ELR (cell line): ENCODE data around the gene SNRNP35.
"Not testable (repeated sequence)": the region's sequence is repeated elsewhere in the genome, so short reads cannot be mapped to it uniquely, and the experiment has no call there.

Experiments
- DNase-seq: peaks from one replicate; pipeline ENCODE4 v3.0.0-alpha.2; 2015; ENCODE audit warnings: low read depth

SNRNP35 gene

GRCh38 chr12:123449249-123449733 lies 8.6 kb upstream of the SNRNP35 start:
- DNase-seq = no peak

DNA sequence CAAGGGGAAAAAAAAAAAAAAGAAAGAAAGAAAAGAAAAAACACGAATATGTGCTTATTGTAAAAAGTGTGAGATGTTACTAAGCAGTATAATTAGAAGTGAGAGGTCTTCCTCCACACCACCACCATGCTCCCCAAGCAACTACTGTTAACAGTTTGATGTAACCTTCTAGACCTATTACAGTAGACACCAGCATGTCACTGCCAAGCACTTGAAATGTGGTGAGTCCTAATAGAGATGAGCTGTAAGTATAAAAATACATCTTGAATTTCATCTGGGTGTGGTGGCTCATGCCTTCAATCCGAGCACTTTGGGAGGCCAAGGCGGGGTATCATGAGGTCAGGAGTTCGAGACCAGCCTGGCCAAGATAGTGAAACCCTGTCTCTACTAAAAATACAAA lies 8.1 kb upstream of the SNRNP35 start:
- DNase-seq = no peak

DNA sequence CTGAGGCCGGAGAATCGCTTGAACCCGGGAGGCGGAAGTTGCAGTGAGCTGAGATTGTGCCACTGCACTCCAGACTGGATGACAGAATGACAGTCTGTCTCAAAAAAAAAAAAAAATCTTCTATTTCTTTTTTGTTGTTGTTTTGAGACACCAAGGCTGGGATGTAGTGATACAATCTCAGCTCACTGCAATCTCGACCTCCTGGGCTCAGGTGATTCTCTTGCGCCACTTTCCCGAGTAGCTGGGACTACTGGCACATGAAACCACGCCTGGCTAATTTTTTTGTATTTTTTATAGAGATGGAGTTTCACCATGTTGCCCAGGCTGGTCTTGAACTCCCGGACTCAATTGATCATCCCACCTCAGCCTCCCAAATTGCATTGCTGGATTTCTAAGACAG lies 7.3 kb upstream of the SNRNP35 start:
- DNase-seq = no peak

- not testable (repeated sequence) for DNase-seq
Observed at GRCh38 chr12:123452276-123452550, 5.7 kb upstream of the SNRNP35 start.

GRCh38 chr12:123453165-123453564 lies 4.8 kb upstream of the SNRNP35 start:
- DNase-seq = no peak

DNA sequence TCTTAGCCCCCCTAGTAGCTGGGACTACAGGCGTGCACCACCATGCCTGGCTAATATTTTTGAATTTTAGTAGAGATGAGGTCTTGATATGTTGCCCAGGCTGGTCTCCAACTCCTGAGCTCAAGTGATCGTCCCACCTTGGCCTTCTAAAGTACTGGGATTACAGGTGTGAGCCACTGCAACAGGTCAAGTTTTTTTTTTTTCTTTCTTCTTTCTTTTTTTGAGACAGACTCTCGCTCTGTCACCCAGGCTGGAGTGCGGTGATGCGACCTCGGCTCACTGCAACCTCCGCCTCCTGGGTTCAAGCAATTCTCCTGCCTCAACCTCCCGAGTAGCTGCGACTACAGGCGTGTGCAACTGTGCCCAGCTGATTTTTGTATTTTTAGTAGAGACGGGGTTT lies 5.2 kb downstream of the SNRNP35 start:
- DNase-seq = not testable (repeated sequence)

DNA sequence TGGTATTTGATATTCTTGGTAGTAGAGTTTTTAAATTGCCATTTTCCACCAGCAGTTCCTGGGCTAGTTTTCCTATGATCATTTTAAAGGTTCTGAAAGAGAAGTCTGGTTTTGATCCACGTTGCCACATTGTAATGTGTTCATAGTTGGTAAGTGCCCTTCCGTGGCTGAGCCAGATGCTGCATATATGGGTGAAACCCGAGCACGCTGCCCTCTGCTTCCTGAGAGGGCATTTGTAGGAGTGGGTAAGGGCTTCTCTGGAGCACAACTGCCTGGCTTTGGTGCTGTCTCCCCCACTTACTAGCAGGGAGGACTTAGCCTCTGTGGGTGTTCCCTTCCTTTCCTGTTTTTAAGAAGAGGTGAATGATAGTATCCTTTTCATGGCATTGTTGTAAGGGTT lies 7.1 kb downstream of the SNRNP35 start:
- no peak for DNase-seq

DNA sequence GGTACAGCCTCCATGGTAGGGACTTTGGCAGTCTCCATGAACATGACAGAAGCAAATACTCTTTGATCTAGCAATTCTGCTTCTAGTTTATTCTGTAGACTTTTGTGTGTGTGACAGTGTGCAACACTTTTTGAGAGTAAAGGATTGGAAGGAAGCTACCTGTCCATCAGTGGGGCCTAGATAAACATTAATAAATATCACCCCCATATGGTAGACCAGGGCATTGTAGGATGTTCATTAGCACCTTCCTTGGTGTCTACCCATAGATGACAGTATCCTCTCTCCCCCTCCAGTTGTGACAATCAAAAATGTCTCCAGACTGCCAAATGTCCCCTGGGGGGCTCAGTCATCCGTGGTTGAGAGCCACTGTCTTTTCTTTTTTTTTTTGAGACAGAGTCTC lies 10.8 kb downstream of the SNRNP35 start:
- DNase-seq = peak; percentile 25

DNA sequence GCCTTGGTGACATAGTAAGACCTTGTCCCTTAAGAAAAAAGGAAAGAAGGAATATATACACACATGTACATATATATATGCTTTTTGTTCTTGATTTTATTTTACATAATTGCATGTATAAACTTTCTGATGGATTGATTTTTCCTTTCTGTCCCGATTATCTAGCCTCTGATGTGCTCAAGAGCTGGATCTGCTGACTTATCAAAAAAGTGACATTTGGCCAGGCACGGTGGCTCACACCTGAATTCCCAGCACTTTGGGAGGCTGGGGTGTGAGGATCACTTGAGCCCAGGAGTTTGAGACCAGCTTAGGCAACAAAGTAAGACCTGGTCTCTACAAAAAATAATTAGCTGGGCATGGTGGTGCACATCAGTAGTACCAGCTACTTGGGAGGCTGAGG lies 12.0 kb downstream of the SNRNP35 start:
- no peak for DNase-seq

DNA sequence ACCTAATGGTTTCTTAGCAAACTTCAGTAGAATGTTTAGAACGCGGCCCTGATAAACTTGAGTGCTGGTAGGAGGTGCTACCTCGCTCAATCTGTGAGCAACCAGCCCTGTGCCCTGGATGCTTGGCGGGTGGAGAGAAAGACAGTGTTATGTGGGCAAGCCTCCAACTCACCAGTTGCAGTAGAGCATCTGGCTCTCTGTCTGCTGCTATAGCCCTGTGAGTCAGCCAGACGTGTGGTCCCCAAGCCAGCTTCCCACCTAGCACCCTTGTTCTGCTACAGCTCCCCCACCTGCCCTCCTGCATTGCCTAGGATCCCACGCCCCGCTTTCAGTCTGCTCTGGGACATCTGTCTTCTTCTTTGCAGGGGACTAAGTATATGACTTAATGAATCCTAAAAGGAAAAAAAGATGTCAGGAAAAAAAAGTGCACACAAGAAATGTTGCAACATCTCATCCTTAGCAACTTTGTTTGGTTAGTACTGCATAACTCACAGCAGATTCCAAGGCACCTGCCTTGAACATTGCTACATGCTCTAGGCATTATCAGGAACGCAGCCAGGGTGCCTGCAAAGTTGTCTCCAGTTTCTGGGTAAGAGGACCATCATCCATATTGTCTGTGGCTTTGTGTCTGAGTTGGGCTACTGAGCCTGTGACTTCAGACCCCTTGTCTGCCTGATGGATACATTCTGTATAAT lies 13.6 kb downstream of the SNRNP35 start:
- DNase-seq = peak; percentile 50

DNA sequence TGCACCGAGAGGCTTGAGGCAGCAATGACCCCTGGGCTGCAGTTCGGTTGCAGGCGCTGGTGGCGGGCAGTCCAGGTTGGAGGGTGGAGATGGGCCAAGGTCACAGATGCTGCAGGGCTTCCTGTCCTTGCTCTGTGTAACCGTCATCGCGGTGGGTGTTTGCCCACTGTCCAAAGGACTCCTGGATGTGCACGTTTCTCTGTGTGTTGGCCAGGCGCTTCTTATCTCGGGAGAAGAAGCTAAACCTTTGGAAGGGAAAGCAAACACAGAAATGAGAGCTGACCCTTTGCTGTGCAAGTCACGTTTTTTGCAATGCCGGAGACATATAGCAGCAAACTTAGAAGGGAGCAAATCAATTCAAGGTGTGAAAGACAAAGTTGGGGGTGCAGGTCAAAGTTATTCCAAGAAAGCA lies 14.5 kb downstream of the SNRNP35 start:
- no peak for DNase-seq

DNA sequence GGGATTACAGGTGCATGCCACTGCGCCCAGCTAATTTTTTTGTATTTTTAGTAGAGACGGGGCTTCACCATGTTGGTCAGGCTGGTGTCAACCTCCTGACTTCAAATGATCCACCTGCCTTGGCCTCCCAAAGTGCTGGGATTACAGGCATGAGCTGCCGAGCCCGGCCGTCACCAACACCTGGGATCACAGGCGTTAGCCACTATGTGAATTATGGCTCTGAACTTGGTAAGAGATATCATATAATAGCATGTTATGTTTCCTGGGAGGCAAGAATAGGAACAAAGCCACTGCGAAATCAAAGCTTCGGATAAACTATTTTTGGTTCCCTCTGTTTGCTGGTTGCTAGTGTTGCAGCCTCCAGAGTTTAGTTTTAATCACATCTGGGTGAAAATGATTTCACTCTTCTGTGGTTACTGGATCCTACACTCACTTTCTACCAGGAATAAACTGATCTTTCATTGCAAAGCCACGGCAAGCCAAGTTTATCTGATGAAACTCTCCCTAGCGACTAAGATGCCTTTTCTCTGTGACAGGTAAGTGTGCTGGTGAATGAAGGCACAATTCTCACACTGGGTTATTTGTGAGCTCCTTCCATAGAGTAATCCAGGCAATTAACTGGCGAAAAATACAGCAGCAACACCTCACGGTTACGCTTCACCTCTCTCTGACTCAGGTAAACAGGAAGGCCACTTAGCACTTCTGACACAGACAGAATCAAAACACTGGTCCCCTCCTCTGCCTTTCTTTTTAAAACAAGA lies 16.7 kb downstream of the SNRNP35 start:
- no peak for DNase-seq

- no peak for DNase-seq
Observed at GRCh38 chr12:123475246-123475703, 17.3 kb downstream of the SNRNP35 start.

GRCh38 chr12:123478069-123478468 lies 20.1 kb downstream of the SNRNP35 start:
- DNase-seq = no peak

DNA sequence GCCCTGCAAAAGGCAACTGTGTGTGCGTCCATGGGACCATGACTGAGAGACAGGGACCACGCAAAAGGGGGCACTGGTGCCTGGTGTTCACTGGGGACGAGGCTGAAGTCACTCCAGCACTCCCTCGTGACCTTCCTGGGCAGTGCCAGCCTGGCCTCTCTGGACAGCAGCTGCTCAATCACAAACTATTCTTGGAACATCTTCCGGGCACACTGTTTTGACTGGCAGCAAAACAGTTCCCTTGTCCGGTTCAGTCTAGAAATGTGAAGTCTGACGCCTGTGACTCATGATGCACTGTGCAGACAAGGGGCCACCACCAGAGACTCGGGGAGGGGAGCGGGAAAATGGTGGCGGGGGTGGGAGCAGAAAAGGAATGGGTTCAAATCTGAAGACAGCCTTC lies 20.8 kb downstream of the SNRNP35 start:
- DNase-seq = no peak

- DNase-seq = no peak
Observed at GRCh38 chr12:123479442-123480180, 21.7 kb downstream of the SNRNP35 start.

- DNase-seq = not testable (repeated sequence)
Observed at GRCh38 chr12:123481251-123481650, 23.3 kb downstream of the SNRNP35 start.

DNA sequence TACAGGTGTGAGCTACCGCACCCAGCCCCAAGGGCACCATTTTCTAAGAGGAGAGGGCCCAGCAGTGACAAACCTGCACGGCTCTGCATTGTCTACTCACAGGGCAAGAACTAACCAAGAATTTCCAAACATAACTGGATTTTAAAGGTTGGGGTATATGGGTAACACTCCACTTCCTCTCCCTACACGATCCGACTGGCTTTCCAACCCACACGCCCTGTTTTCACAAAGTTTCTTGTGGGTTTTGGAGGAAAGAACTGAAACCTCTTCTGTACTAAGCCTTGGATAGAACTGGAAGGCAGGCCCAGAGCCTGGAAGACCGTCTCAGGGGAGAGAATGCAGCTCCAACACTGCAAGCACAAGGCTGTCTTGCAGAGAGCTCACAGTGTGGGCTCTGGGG lies 24.9 kb downstream of the SNRNP35 start:
- DNase-seq = no peak

DNA sequence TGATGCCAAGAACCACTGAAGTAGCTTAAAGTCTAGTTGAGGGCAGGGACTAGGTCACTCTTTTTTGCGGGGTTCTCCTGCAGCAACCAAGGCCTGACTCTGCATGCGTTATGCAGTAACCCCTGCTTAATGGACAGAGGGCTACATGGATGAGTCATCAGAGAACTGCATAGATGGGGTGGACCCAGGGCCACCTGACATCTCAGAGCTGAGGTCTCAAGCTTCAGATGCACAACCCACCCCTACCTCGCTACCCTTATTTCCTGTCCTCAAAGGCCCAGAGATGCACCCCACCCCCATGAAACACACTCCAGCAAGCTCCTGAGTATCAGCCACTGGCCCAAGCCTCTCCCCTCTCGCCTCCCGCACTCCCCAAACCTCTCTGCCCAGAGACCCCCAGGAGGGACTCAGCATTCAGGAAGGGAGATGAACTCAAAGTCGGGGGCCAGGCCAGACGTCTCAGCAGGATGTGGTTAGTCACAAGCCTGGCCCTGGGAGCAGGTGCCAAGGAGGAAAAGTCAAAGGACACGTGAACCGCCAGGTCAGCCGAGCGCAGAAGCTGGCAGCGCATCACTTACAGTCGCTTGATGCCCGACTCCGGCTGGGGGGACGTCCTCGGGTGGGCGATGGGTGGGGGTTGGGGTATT lies 25.8 kb downstream of the SNRNP35 start:
- no peak for DNase-seq

- DNase-seq = no peak
Observed at GRCh38 chr12:123485756-123486155, 27.8 kb downstream of the SNRNP35 start.

GRCh38 chr12:123487428-123487827 lies 29.5 kb downstream of the SNRNP35 start:
- no peak for DNase-seq

DNA sequence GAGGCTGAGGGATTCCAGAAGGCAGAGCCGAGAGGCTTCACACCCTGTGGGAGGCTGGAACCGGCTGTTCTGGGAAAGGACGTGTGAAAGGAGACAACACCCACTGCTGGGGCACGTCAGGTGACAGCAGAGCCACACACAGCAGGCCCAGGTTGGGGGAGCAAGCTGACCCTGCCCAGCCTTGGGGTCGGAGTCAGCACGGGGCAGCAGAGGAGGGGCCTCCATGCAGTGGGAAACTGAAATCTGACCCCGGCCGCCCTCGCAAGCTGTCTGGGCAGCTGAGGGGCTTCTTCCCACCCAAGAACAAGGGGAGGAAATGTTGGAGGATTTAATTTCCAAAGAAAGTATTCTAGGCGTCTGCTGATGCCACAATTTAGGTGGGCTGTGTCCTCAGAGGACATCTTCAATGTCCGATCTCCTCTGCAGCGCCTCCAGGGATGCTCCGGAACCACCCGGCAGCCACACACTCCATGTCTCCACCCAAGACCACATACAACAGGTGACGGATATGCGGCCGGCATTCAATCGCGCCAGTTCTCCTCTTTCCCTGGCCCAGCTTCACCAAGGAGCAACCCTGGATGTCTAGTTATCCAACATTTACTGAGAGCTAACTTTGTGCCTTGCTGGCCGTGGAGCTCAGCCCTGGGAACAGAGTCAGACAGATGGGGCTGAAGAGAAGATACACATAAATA lies 30.7 kb downstream of the SNRNP35 start:
- no peak for DNase-seq
